ENCODE measurements around the gene STK32C. TPM values are rescaled to one million over a fixed set of nuclear protein-coding genes. Genes with fewer than 3 reads are reported as not detected.

The STK32C gene
- total RNA-seq, 1 donor from 2014 or later: 12.2 TPM

GRCh38 chr10:132275426-132276178 is 32.1 kb downstream of the STK32C start:
- Histone ChIP-seq H3K4me3 (ENCODE audit: low read depth, low read length) (no peak overlapping the region), H3K27me3 (ENCODE audit: control insufficient read depth, insufficient read depth, low read length) (peaks cover 11% of the 10 kb centered on the region)
- no peak for TF ChIP-seq CTCF (IDR thresholded peaks at IDR 0.05; ENCODE audit: insufficient read depth, low read length, poor library complexity, severe bottlenecking)

GRCh38 chr10:132274986-132275385 is 32.8 kb downstream of the STK32C start:
- no peak overlapping the region for H3K4me3 ChIP-seq (ENCODE audit: low read depth, low read length)
- H3K36me3 ChIP-seq (ENCODE audit: control insufficient read depth, insufficient read depth, low read length): no peaks in the 10 kb centered on the region
- peaks cover 11% of the 10 kb centered on the region for H3K27me3 ChIP-seq (ENCODE audit: control insufficient read depth, insufficient read depth, low read length)
- no peak for DNase-seq (ENCODE audit: low read depth)
- TF ChIP-seq CTCF (IDR thresholded peaks at IDR 0.05; ENCODE audit: insufficient read depth, low read length, poor library complexity, severe bottlenecking): no peak

More at GRCh38 chr10:132275426-132276178, 32.1 kb downstream of the STK32C start:
- no peaks in the 10 kb centered on the region for H3K36me3 ChIP-seq (ENCODE audit: control insufficient read depth, insufficient read depth, low read length)
- DNase-seq (ENCODE audit: low read depth): no peak

GRCh38 chr10:132274581-132274980 is 33.2 kb downstream of the STK32C start:
- no peaks in the 10 kb centered on the region for H3K36me3 ChIP-seq (ENCODE audit: control insufficient read depth, insufficient read depth, low read length)
- DNase-seq (ENCODE audit: low read depth): no peak
- peaks cover 11% of the 10 kb centered on the region for H3K27me3 ChIP-seq (ENCODE audit: control insufficient read depth, insufficient read depth, low read length)
- no peak for TF ChIP-seq CTCF (IDR thresholded peaks at IDR 0.05; ENCODE audit: insufficient read depth, low read length, poor library complexity, severe bottlenecking)
- H3K4me3 ChIP-seq (ENCODE audit: low read depth, low read length): no peak overlapping the region

GRCh38 chr10:132273966-132274365 is 33.8 kb downstream of the STK32C start:
- DNase-seq (ENCODE audit: low read depth): no peak
- TF ChIP-seq CTCF (IDR thresholded peaks at IDR 0.05; ENCODE audit: insufficient read depth, low read length, poor library complexity, severe bottlenecking): no peak
- Histone ChIP-seq H3K36me3 (ENCODE audit: control insufficient read depth, insufficient read depth, low read length) (no peaks in the 10 kb centered on the region), H3K4me3 (ENCODE audit: low read depth, low read length) (no peak overlapping the region), H3K27me3 (ENCODE audit: control insufficient read depth, insufficient read depth, low read length) (peaks cover 11% of the 10 kb centered on the region)

GRCh38 chr10:132273304-132273944 is 34.3 kb downstream of the STK32C start:
- H3K27me3 ChIP-seq (ENCODE audit: control insufficient read depth, insufficient read depth, low read length): peaks cover 11% of the 10 kb centered on the region
- no peaks in the 10 kb centered on the region for H3K36me3 ChIP-seq (ENCODE audit: control insufficient read depth, insufficient read depth, low read length)
- no peak overlapping the region for H3K4me3 ChIP-seq (ENCODE audit: low read depth, low read length)
- DNase-seq (ENCODE audit: low read depth): no peak
- TF ChIP-seq CTCF (IDR thresholded peaks at IDR 0.05; ENCODE audit: insufficient read depth, low read length, poor library complexity, severe bottlenecking): no peak

Data from kidney epithelial cell (primary cell).